ENCODE data around the gene PACRG.
A peak's percentile ranks its signal among the peaks of the same experiment; 100 is the strongest.

PACRG gene

GRCh38 chr6:162998777-162999176 is 271.0 kb downstream of the PACRG start:
- H3K4me3 ChIP-seq (ENCODE audit: low read depth, low read length) = no peak overlapping the region
- no peak for TF ChIP-seq CTCF (conservative IDR thresholded peaks at IDR 0.05; ENCODE audit: low read depth, low read length)
- DNase-seq (ENCODE audit: low read depth) = no peak

GRCh38 chr6:162999575-163000285 is 272.0 kb downstream of the PACRG start:
- no peak for TF ChIP-seq CTCF (conservative IDR thresholded peaks at IDR 0.05; ENCODE audit: low read depth, low read length)
- no peak overlapping the region for H3K4me3 ChIP-seq (ENCODE audit: low read depth, low read length)
- peak; percentile 39 for DNase-seq (ENCODE audit: low read depth)

- no peak for TF ChIP-seq CTCF (conservative IDR thresholded peaks at IDR 0.05; ENCODE audit: low read depth, low read length)
- peak; percentile 5 for DNase-seq (ENCODE audit: low read depth)
- no peak overlapping the region for H3K4me3 ChIP-seq (ENCODE audit: low read depth, low read length)
Observed at GRCh38 chr6:163001330-163001729, 273.6 kb downstream of the PACRG start.

- TF ChIP-seq CTCF (conservative IDR thresholded peaks at IDR 0.05; ENCODE audit: low read depth, low read length) = no peak
- H3K4me3 ChIP-seq (ENCODE audit: low read depth, low read length) = no peak overlapping the region
- DNase-seq (ENCODE audit: low read depth) = no peak
Observed at GRCh38 chr6:163008186-163008585, 280.4 kb downstream of the PACRG start.

- DNase-seq (ENCODE audit: low read depth) = no peak
- TF ChIP-seq CTCF (conservative IDR thresholded peaks at IDR 0.05; ENCODE audit: low read depth, low read length) = no peak
- no peak overlapping the region for H3K4me3 ChIP-seq (ENCODE audit: low read depth, low read length)
Observed at GRCh38 chr6:163008626-163009025, 280.9 kb downstream of the PACRG start.

- H3K4me3 ChIP-seq (ENCODE audit: low read depth, low read length) = no peak overlapping the region
- no peak for DNase-seq (ENCODE audit: low read depth)
- no peak for TF ChIP-seq CTCF (conservative IDR thresholded peaks at IDR 0.05; ENCODE audit: low read depth, low read length)
Observed at GRCh38 chr6:163010145-163010544, 282.4 kb downstream of the PACRG start.

GRCh38 chr6:163014736-163015135 is 287.0 kb downstream of the PACRG start:
- H3K4me3 ChIP-seq (ENCODE audit: low read depth, low read length) = no peak overlapping the region
- DNase-seq (ENCODE audit: low read depth) = no peak
- no peak for TF ChIP-seq CTCF (conservative IDR thresholded peaks at IDR 0.05; ENCODE audit: low read depth, low read length)

All from choroid plexus epithelial cell (primary cell).